ENCODE measurements around the gene SND1.

The SND1 gene

DNA sequence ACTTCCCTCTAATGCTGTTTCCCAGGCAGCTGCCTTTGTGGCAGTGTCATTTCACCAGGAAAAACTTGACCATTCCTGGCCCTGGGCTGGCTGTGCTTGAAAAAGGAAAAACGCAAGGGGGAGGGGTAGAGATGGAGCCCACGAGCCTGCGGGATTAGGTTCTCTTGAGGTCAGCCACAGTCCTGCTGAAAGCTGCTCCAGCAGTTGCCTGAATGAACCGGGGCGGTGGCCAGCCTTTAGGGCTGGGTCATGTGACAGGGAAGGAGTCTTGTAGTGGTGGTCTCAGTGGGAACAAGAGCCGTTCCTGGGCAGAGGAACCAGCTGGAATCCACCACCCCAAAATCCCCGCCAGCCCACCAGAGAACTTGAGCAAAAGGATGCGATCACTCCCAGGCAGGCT, 430.4 kb downstream of the SND1 start:
- Histone ChIP-seq H3K36me3 (ENCODE audit: low read length) (no peaks in the 10 kb centered on the region), H4K20me1 (ENCODE audit: low read depth, low read length) (no peaks in the 10 kb centered on the region)

GRCh38 chr7:128084896-128085608, 433.1 kb downstream of the SND1 start:
- H2AFZ ChIP-seq (ENCODE audit: low read depth, low read length, severe bottlenecking): no peak overlapping the region

More for the DNA sequence above, 430.4 kb downstream of the SND1 start:
- TF ChIP-seq EZH2phosphoT487 (conservative IDR thresholded peaks at IDR 0.05; ENCODE audit: low read length): no peak
- H3K27ac ChIP-seq (ENCODE audit: low read depth, low read length): no peak overlapping the region
- no peak overlapping the region for H3K9ac ChIP-seq (ENCODE audit: low read length)
- no peaks in the 10 kb centered on the region for H3F3A ChIP-seq (ENCODE audit: insufficient read depth)
- H3K9me2 ChIP-seq (replicated peaks; ENCODE audit: insufficient read depth, low read length): no peaks in the 10 kb centered on the region
- H3K4me3 ChIP-seq (ENCODE audit: insufficient read depth, low read length, poor library complexity, severe bottlenecking): no peak overlapping the region
- no peak overlapping the region for H3K4me2 ChIP-seq (ENCODE audit: low read depth, low read length, poor library complexity, severe bottlenecking)
- H3K79me2 ChIP-seq (ENCODE audit: insufficient read depth, low read length): no peaks in the 10 kb centered on the region
- no peak overlapping the region for H2AFZ ChIP-seq (ENCODE audit: low read depth, low read length, severe bottlenecking)
- no peaks in the 10 kb centered on the region for H3K27me3 ChIP-seq (ENCODE audit: low read length)
- H3K9me3 ChIP-seq (ENCODE audit: insufficient read depth, low read length): no peaks in the 10 kb centered on the region

GRCh38 chr7:128090492-128090891, 438.5 kb downstream of the SND1 start:
- no peak overlapping the region for H3K27ac ChIP-seq (ENCODE audit: low read depth, low read length)
- no peaks in the 10 kb centered on the region for H3K36me3 ChIP-seq (ENCODE audit: low read length)
- H3K4me3 ChIP-seq (ENCODE audit: insufficient read depth, low read length, poor library complexity, severe bottlenecking): no peak overlapping the region
- no peaks in the 10 kb centered on the region for H3F3A ChIP-seq (ENCODE audit: insufficient read depth)
- no peak overlapping the region for H3K9ac ChIP-seq (ENCODE audit: low read length)
- no peaks in the 10 kb centered on the region for H4K20me1 ChIP-seq (ENCODE audit: low read depth, low read length)
- no peak overlapping the region for H3K4me2 ChIP-seq (ENCODE audit: low read depth, low read length, poor library complexity, severe bottlenecking)
- H2AFZ ChIP-seq (ENCODE audit: low read depth, low read length, severe bottlenecking): no peak overlapping the region
- H3K27me3 ChIP-seq (ENCODE audit: low read length): no peaks in the 10 kb centered on the region
- no peaks in the 10 kb centered on the region for H3K9me2 ChIP-seq (replicated peaks; ENCODE audit: insufficient read depth, low read length)
- no peaks in the 10 kb centered on the region for H3K9me3 ChIP-seq (ENCODE audit: insufficient read depth, low read length)
- H3K79me2 ChIP-seq (ENCODE audit: insufficient read depth, low read length): no peaks in the 10 kb centered on the region
- TF ChIP-seq EZH2phosphoT487 (conservative IDR thresholded peaks at IDR 0.05; ENCODE audit: low read length): no peak
- TF ChIP-seq CTCF (IDR thresholded peaks at IDR 0.05; ENCODE audit: insufficient read depth, low read length, poor library complexity, severe bottlenecking): no peak

More at GRCh38 chr7:128084896-128085608, 433.1 kb downstream of the SND1 start:
- no peak overlapping the region for H3K4me2 ChIP-seq (ENCODE audit: low read depth, low read length, poor library complexity, severe bottlenecking)
- no peaks in the 10 kb centered on the region for H3F3A ChIP-seq (ENCODE audit: insufficient read depth)
- no peaks in the 10 kb centered on the region for H3K79me2 ChIP-seq (ENCODE audit: insufficient read depth, low read length)
- H3K9ac ChIP-seq (ENCODE audit: low read length): no peak overlapping the region
- H3K9me3 ChIP-seq (ENCODE audit: insufficient read depth, low read length): no peaks in the 10 kb centered on the region
- TF ChIP-seq CTCF (IDR thresholded peaks at IDR 0.05; ENCODE audit: insufficient read depth, low read length, poor library complexity, severe bottlenecking): no peak
- TF ChIP-seq EZH2phosphoT487 (conservative IDR thresholded peaks at IDR 0.05; ENCODE audit: low read length): no peak
- H3K27ac ChIP-seq (ENCODE audit: low read depth, low read length): no peak overlapping the region
- no peaks in the 10 kb centered on the region for H3K9me2 ChIP-seq (replicated peaks; ENCODE audit: insufficient read depth, low read length)
- H3K36me3 ChIP-seq (ENCODE audit: low read length): no peaks in the 10 kb centered on the region
- no peaks in the 10 kb centered on the region for H4K20me1 ChIP-seq (ENCODE audit: low read depth, low read length)
- no peak overlapping the region for H3K4me3 ChIP-seq (ENCODE audit: insufficient read depth, low read length, poor library complexity, severe bottlenecking)
- H3K27me3 ChIP-seq (ENCODE audit: low read length): no peaks in the 10 kb centered on the region

- no peaks in the 10 kb centered on the region for H3K79me2 ChIP-seq (ENCODE audit: insufficient read depth, low read length)
Measured at GRCh38 chr7:128091106-128091505, 439.1 kb downstream of the SND1 start.

More at GRCh38 chr7:128091106-128091505, 439.1 kb downstream of the SND1 start:
- no peak for TF ChIP-seq EZH2phosphoT487 (conservative IDR thresholded peaks at IDR 0.05; ENCODE audit: low read length)
- H3K4me3 ChIP-seq (ENCODE audit: insufficient read depth, low read length, poor library complexity, severe bottlenecking): no peak overlapping the region
- H3K36me3 ChIP-seq (ENCODE audit: low read length): no peaks in the 10 kb centered on the region
- no peaks in the 10 kb centered on the region for H3K27me3 ChIP-seq (ENCODE audit: low read length)
- no peaks in the 10 kb centered on the region for H3F3A ChIP-seq (ENCODE audit: insufficient read depth)
- no peaks in the 10 kb centered on the region for H3K9me2 ChIP-seq (replicated peaks; ENCODE audit: insufficient read depth, low read length)
- H4K20me1 ChIP-seq (ENCODE audit: low read depth, low read length): no peaks in the 10 kb centered on the region
- no peak overlapping the region for H3K27ac ChIP-seq (ENCODE audit: low read depth, low read length)
- H3K4me2 ChIP-seq (ENCODE audit: low read depth, low read length, poor library complexity, severe bottlenecking): no peak overlapping the region
- no peak overlapping the region for H2AFZ ChIP-seq (ENCODE audit: low read depth, low read length, severe bottlenecking)
- no peak overlapping the region for H3K9ac ChIP-seq (ENCODE audit: low read length)
- no peaks in the 10 kb centered on the region for H3K9me3 ChIP-seq (ENCODE audit: insufficient read depth, low read length)

All from SU-DHL-6 (cell line).